KMS-11 (cell line): ENCODE measurements around the gene TRABD2B.

ENCODE experiments used
- H2AFZ ChIP-seq: fragments of 200-600 bp; sonication (generic); 2 replicates; pipeline ENCODE4 v1.6.1; 2016; ENCODE audit warnings: antibody characterized with exemption, mixed run types, low read depth
- H3K27ac ChIP-seq: fragments of 200-600 bp; sonication (generic); 2 replicates; pipeline ENCODE4 v1.6.1; 2016; ENCODE audit warnings: mild to moderate bottlenecking, mixed run types
- H3K27me3 ChIP-seq: fragments of 200-600 bp; sonication (generic); 2 replicates; pipeline ENCODE4 v1.6.1; 2017; ENCODE audit warnings: mild to moderate bottlenecking, low read depth, mixed run types, moderate library complexity; ENCODE audit not compliant: insufficient read depth
- H3K36me3 ChIP-seq: fragments of 200-600 bp; sonication (generic); 2 replicates; pipeline ENCODE4 v1.6.1; 2017; ENCODE audit warnings: mild to moderate bottlenecking, mixed run types; ENCODE audit not compliant: insufficient read depth
- H3K4me1 ChIP-seq: fragments of 200-600 bp; sonication (generic); 2 replicates; pipeline ENCODE4 v1.6.1; 2016; ENCODE audit warnings: mild to moderate bottlenecking, low read depth, mixed run types; ENCODE audit not compliant: poor library complexity, severe bottlenecking
- H3K4me2 ChIP-seq: fragments of 200-600 bp; sonication (generic); 2 replicates; pipeline ENCODE4 v1.7.0; 2016; ENCODE audit warnings: mild to moderate bottlenecking, mixed run types
- H3K4me3 ChIP-seq: fragments of 200-600 bp; sonication (generic); IDR thresholded peaks from 2 replicates; pipeline ENCODE4 v1.6.1; 2017; ENCODE audit warnings: low read depth, low read length, mixed read lengths; ENCODE audit not compliant: insufficient read depth
- H3K79me2 ChIP-seq: fragments of 200-600 bp; sonication (generic); 2 replicates; pipeline ENCODE4 v1.6.1; 2016; ENCODE audit warnings: low read depth, mixed run types; ENCODE audit not compliant: insufficient read depth
- H3K9ac ChIP-seq: fragments of 200-600 bp; sonication (generic); 2 replicates; pipeline ENCODE4 v1.6.1; 2016; ENCODE audit warnings: mild to moderate bottlenecking, mixed run types
- H4K20me1 ChIP-seq: fragments of 200-600 bp; sonication (generic); 2 replicates; pipeline ENCODE4 v1.6.1; 2016; ENCODE audit warnings: mild to moderate bottlenecking, mixed run types; ENCODE audit not compliant: insufficient read depth
- CTCF ChIP-seq: fragments of 200-600 bp; sonication (generic); conservative IDR thresholded peaks from 2 replicates; pipeline ENCODE4 v1.6.1; 2017; ENCODE audit warnings: low read depth, mild to moderate bottlenecking, antibody characterized with exemption, low read length, moderate library complexity, mixed read lengths

TRABD2B gene

GRCh38 chr1:47911892-47912291 is 85.3 kb downstream of the TRABD2B start:
- Histone ChIP-seq H3K27me3 (no peaks in the 10 kb centered on the region), H3K27ac (no peak overlapping the region)
- TF ChIP-seq CTCF: no peak

DNA sequence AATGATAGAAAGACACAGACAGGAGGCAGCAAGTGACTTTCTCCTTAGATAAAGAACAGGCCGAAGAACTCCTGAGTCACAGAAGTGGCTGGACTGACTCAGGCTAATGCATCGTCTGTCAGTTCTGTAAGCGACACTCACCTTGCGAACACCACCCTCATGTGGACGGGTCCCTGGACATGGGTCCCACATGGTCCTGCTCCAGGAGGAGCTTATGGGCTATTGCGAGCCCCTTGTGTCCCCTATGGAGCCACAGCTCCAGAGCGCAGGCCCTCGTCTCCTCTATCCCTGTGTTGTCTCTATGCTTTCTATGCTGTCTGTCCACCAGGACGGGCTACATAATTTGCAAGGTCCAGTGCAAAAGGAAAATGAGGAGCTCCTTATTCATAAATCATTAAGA is 85.8 kb downstream of the TRABD2B start:
- Histone ChIP-seq H4K20me1 (no peaks in the 10 kb centered on the region), H3K27ac (no peak overlapping the region), H3K79me2 (no peaks in the 10 kb centered on the region), H3K4me3 (no peak overlapping the region), H2AFZ (no peak overlapping the region), H3K4me1 (no peaks in the 10 kb centered on the region), H3K4me2 (no peak overlapping the region), H3K36me3 (no peaks in the 10 kb centered on the region), H3K9ac (no peak overlapping the region), H3K27me3 (no peaks in the 10 kb centered on the region)
- no peak for TF ChIP-seq CTCF

More at GRCh38 chr1:47911892-47912291, 85.3 kb downstream of the TRABD2B start:
- Histone ChIP-seq H3K79me2 (no peaks in the 10 kb centered on the region), H3K9ac (no peak overlapping the region), H3K4me3 (no peak overlapping the region), H3K4me1 (no peaks in the 10 kb centered on the region), H3K36me3 (no peaks in the 10 kb centered on the region), H4K20me1 (no peaks in the 10 kb centered on the region), H3K4me2 (no peak overlapping the region), H2AFZ (no peak overlapping the region)

GRCh38 chr1:47908258-47908657 is 88.9 kb downstream of the TRABD2B start:
- TF ChIP-seq CTCF: no peak
- no peak overlapping the region for H3K4me2 ChIP-seq
- H3K27ac ChIP-seq: no peak overlapping the region
- H3K4me1 ChIP-seq: no peaks in the 10 kb centered on the region
- H3K9ac ChIP-seq: no peak overlapping the region
- no peaks in the 10 kb centered on the region for H4K20me1 ChIP-seq
- no peaks in the 10 kb centered on the region for H3K27me3 ChIP-seq
- H3K36me3 ChIP-seq: no peaks in the 10 kb centered on the region
- H3K4me3 ChIP-seq: no peak overlapping the region
- no peaks in the 10 kb centered on the region for H3K79me2 ChIP-seq
- H2AFZ ChIP-seq: no peak overlapping the region

DNA sequence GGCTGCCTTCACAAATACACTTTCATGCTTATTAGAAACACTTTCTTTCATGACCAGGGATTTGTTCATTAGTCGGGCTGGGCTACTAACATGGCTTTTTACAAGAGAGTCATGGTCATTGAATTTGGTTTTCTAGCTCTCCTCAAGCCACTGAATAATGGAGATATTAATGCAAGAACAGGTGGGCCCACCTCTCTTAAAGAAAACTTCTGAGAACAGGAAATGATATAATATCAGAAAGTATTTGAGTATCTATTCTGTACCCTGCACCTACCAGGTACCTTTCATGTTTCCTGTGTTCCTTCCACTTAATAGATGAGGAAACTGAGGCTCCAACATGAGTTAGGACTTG is 90.0 kb downstream of the TRABD2B start:
- no peak for TF ChIP-seq CTCF
- no peak overlapping the region for H3K27ac ChIP-seq
- no peak overlapping the region for H3K4me2 ChIP-seq
- H3K27me3 ChIP-seq: no peaks in the 10 kb centered on the region
- H3K4me3 ChIP-seq: no peak overlapping the region
- H3K79me2 ChIP-seq: no peaks in the 10 kb centered on the region
- H3K36me3 ChIP-seq: no peaks in the 10 kb centered on the region
- H3K4me1 ChIP-seq: no peaks in the 10 kb centered on the region
- H3K9ac ChIP-seq: no peak overlapping the region
- H4K20me1 ChIP-seq: no peaks in the 10 kb centered on the region
- H2AFZ ChIP-seq: no peak overlapping the region
